NCI-H146 treated with DMSO at 0.1 percent for 48 hours (cell line): ENCODE measurements around the gene RHOH.
"Not testable (repeated sequence)": the region's sequence is repeated elsewhere in the genome, so short reads cannot be mapped to it uniquely, and the experiment has no call there.

Experiments
- DNase-seq: peaks from one replicate; lab custom pipeline; 2025; ENCODE audit not compliant: unreplicated experiment; lab: John Stamatoyannopoulos, UW

Gene RHOH

GRCh38 chr4:40256817-40257216 is 60.0 kb downstream of the RHOH start:
- DNase-seq = no peak

- no peak for DNase-seq
Observed at GRCh38 chr4:40258627-40259026, 61.8 kb downstream of the RHOH start.

- DNase-seq = no peak
Observed at GRCh38 chr4:40261231-40262076, 64.6 kb downstream of the RHOH start.

- DNase-seq = no peak
Observed at GRCh38 chr4:40262077-40262528, 65.3 kb downstream of the RHOH start.

- no peak for DNase-seq
Observed at GRCh38 chr4:40262861-40263260, 66.0 kb downstream of the RHOH start.

GRCh38 chr4:40264497-40264896 is 67.7 kb downstream of the RHOH start:
- DNase-seq = no peak

- peak; percentile 38 for DNase-seq
Observed at GRCh38 chr4:40264995-40265909, 68.4 kb downstream of the RHOH start.

GRCh38 chr4:40265910-40266274 is 69.1 kb downstream of the RHOH start:
- no peak for DNase-seq

- DNase-seq = no peak
Observed at GRCh38 chr4:40269133-40269532, 72.3 kb downstream of the RHOH start.

- no peak for DNase-seq
Observed at GRCh38 chr4:40270609-40271008, 73.8 kb downstream of the RHOH start.

- no peak for DNase-seq
Observed at GRCh38 chr4:40275065-40275730, 78.4 kb downstream of the RHOH start.

GRCh38 chr4:40276546-40276945 is 79.7 kb downstream of the RHOH start:
- DNase-seq = no peak

- DNase-seq = no peak
Observed at GRCh38 chr4:40280586-40280985, 83.8 kb downstream of the RHOH start.

- DNase-seq = no peak
Observed at GRCh38 chr4:40281099-40281498, 84.3 kb downstream of the RHOH start.

GRCh38 chr4:40281913-40282312 is 85.1 kb downstream of the RHOH start:
- no peak for DNase-seq

GRCh38 chr4:40282857-40283256 is 86.0 kb downstream of the RHOH start:
- not testable (repeated sequence) for DNase-seq

GRCh38 chr4:40283413-40283812 is 86.6 kb downstream of the RHOH start:
- no peak for DNase-seq

- no peak for DNase-seq
Observed at GRCh38 chr4:40283968-40284367, 87.1 kb downstream of the RHOH start.

GRCh38 chr4:40285692-40286091 is 88.9 kb downstream of the RHOH start:
- peak; percentile 6 for DNase-seq

- no peak for DNase-seq
Observed at GRCh38 chr4:40288566-40288965, 91.7 kb downstream of the RHOH start.
